Measurements from ENCODE around the gene TRMT2A.

- TF ChIP-seq ZFP3 (CRISPR knock-in tag; IDR thresholded peaks at IDR 0.05) = no peak
- TF ChIP-seq ARNTL (CRISPR knock-in tag; IDR thresholded peaks at IDR 0.05; ENCODE audit: borderline replicate concordance, low read depth) = no peak
- no peak for TF ChIP-seq PATZ1 (CRISPR knock-in tag; IDR thresholded peaks at IDR 0.05; ENCODE audit: borderline replicate concordance)
- no peak for TF ChIP-seq CREB5 (CRISPR knock-in tag; IDR thresholded peaks at IDR 0.05; ENCODE audit: low read depth)
- TF ChIP-seq ZNF565 (CRISPR knock-in tag; conservative IDR thresholded peaks at IDR 0.05; ENCODE audit: low read depth) = no peak
- no peak for TF ChIP-seq CSRNP3 (CRISPR knock-in tag; IDR thresholded peaks at IDR 0.05)
These were observed 10.2 kb downstream of the TRMT2A start for GRCh38 chr22:20106849-20107237.
